Fibroblast of villous mesenchyme (primary cell): Measurements from ENCODE around the gene LAG3. TPM values are rescaled to one million over a fixed set of nuclear protein-coding genes. Genes with fewer than 3 reads are reported as not detected.
A peak's percentile ranks its signal among the peaks of the same experiment; 100 is the strongest.
"Not testable (repeated sequence)": the region's sequence is repeated elsewhere in the genome, so short reads cannot be mapped to it uniquely, and the experiment has no call there.

Experiments
- DNase-seq: peaks from one replicate; pipeline ENCODE4 v3.0.0-alpha.2; 2010; ENCODE audit warnings: low read depth
- H3K4me3 ChIP-seq: 2 replicates; pipeline ENCODE4 v1.5.1; 2011; ENCODE audit warnings: low read depth, mild to moderate bottlenecking, low read length
- total RNA-seq: library from RNA; depleted of rRNA; stranded (reverse); fragments of >200 nt; gene quantifications from 2 replicates; pipeline ENCODE4 v1.2.3, GENCODE V29; 2012
- TF ChIP-seq, protein P1 (sequence below): IDR thresholded peaks from 2 replicates; pipeline ENCODE4 v1.5.1; 2012; ENCODE audit warnings: low read depth, mild to moderate bottlenecking, low read length; ENCODE audit not compliant: insufficient read depth

Gene LAG3
- total RNA-seq, 1 donor = 0.43 TPM

DNA sequence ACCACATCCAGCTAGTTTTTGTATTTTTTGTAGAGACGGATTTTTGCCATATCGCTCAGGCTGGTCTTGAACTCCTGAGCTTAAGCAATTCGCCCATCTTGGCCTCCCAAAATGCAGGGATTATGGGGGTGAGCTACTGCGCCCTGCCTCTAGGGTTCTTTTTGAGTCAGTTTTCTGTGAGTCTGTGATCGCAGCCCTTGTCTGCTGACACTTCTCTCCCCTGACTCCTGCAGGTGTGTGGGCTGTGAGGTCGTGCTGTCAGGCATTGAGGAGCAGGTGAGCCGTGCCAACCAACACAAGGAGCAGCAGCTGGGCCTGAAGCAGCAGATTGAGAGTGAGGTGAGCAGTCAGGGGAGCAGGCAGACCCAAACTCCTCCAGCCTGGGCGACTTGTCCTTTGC, 42.2 kb upstream of the LAG3 start:
- no peak overlapping the region for H3K4me3 ChIP-seq
- no peak for DNase-seq
- TF ChIP-seq, protein P1, sequence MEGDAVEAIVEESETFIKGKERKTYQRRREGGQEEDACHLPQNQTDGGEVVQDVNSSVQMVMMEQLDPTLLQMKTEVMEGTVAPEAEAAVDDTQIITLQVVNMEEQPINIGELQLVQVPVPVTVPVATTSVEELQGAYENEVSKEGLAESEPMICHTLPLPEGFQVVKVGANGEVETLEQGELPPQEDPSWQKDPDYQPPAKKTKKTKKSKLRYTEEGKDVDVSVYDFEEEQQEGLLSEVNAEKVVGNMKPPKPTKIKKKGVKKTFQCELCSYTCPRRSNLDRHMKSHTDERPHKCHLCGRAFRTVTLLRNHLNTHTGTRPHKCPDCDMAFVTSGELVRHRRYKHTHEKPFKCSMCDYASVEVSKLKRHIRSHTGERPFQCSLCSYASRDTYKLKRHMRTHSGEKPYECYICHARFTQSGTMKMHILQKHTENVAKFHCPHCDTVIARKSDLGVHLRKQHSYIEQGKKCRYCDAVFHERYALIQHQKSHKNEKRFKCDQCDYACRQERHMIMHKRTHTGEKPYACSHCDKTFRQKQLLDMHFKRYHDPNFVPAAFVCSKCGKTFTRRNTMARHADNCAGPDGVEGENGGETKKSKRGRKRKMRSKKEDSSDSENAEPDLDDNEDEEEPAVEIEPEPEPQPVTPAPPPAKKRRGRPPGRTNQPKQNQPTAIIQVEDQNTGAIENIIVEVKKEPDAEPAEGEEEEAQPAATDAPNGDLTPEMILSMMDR = no peak

DNA sequence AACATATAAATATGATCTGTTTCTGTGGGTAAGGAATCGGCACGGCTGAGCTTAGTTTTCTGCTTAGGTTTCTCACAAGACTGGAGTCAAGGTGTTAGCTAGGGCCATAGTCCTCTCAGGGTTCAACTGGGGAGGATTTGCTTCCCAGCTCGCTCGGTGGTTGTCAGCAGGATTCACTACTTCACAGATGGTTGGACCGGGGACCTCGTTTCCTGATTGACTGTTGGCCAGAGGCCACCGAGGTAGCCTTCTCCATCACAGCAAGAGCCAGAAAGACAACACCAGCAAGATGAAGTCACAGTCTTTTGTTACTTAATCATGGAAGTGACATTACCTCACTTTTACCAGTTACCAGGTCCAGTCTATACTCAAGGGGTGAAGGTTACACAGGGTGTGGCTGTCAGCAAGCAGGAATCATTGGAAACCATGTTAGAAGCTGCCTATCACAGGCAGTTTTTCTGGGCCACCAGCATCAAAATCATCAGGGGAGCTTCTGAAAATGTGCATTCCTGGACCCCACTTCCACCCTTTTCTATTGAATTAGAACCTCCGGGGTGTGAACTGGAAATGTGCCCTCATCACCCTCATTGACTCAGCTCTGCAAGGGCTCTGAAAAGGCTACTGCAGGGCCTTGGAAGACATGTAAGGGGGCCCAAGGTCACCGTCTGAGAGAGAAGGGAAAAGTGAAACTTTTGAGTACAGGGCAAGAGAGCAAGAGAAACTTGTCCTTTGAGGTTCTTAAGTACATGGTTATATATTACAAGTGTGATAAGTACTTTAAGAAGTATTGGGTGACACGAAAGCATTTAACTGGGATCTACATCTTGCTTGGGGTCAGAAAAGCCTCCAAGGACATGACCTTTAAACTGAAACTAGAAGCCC, 37.6 kb upstream of the LAG3 start:
- TF ChIP-seq, protein P1 = no peak
- no peak overlapping the region for H3K4me3 ChIP-seq
- DNase-seq = no peak

DNA sequence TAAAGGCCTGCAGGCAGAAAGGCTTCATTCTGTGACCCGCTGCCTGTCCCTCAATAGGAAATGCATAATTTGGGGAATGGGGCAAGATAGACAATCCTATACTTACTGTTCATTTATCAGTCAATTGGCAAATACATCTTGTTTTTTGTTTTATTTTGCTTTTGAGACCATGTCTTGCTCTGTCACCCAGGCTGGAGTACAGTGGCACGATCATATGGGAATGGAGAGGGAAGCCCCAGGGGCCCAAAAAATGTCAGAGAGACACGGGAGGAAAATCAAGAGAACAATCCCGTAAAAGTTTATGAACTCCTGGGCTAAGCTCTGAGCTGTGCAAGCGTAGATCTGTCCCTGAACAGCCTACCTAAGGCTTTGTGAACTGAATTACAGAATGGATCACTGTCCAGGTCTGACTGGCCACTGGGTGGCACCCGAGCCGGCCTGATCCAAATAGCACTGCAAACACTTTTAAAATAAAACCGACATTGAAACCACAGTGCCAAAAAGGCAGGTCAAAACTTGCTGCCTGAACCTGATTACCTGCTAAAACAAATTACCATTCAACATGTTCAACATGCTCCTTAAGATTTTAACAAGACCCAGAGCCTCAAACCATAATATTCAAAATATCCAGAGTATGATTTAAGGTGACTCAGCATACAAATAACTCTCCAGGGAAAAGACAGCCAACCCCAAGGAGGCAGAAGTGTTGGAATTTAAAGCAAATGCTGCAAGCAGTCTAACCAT, 36.7 kb upstream of the LAG3 start:
- no peak overlapping the region for H3K4me3 ChIP-seq
- TF ChIP-seq, protein P1 = peak; percentile 82
- DNase-seq = peak; percentile 62

DNA sequence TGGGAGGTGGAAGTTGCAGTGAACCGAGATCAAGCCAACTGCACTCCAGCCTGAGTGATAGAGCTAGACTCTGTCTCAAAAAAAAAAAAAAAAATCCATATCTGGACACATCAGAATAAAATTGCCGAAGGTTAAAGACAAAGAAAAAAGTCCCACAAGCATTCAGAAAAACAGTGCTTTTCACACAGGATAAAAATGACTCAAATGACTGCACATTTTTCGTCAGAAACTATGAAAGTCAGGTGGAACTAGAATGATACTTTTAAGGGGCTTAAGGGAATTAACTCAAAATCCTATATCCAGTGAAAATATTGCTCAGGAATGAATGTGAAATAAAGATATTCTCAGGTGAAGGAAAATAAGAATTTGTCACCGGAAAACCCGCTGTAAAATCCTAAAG, 35.6 kb upstream of the LAG3 start:
- TF ChIP-seq, protein P1 = no peak
- no peak overlapping the region for H3K4me3 ChIP-seq
- no peak for DNase-seq

DNA sequence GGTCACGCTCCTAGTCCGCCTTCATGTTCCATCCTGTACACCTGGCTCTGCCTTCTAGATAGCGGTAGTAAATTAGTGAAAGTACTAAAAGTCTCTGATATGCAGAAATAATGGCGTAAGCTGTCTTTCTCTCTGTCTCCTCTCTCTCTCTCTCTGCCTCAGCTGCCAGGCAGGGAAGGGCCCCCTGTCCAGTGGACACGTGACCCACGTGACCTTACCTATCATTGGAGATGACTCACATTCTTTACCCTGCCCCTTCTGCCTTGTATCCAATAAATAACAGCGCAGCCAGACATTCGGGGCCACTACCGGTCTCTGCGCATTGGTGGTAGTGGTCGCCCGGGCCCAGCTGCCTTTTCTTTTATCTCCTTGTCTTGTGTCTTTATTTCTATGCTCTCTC, 30.2 kb upstream of the LAG3 start:
- DNase-seq, H3K4me3 ChIP-seq: not testable (repeated sequence)

DNA sequence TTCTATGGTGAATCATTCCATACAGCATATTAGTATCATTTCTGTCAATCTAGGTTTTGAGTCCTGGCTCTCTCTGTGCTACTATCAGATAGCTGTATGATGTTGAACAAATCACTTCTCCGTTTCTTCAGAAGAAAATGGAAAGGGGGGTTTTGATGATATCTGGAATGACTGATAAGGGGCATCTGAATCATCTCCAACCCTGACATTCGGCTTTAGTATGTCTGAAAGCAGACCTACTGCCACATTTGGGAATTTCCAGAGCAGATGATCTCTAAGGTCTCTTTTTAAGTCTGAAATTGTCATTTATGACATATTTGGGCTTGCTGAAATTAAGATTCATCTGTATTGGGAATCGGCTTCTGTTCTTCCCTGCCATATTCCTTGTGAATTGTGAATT, 29.5 kb upstream of the LAG3 start:
- H3K4me3 ChIP-seq = no peak overlapping the region
- TF ChIP-seq, protein P1 = no peak
- DNase-seq = no peak

DNA sequence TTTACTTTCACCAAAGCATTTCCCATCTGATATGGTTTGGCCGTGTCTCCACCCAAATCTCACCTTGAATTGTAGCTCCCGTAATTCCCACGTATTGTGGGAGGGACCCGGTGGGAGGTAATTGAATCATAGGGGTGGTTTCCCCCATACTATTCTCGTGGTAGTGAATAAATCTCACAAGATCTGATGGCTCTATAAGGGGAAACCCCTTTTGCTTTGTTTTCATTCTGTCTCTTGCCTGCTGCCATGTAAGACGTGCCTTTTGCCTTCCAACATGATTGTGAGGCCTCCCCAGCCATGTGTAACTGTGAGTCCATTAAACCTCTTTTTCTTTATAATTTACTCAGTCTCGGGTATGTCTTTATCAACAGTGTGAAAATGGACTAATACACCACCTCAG, 29.0 kb upstream of the LAG3 start:
- H3K4me3 ChIP-seq, DNase-seq: not testable (repeated sequence)
